Right cardiac atrium (tissue), 5 donors: ENCODE results near the gene SCN2B. TPM values are rescaled to one million over a fixed set of nuclear protein-coding genes. Genes with fewer than 3 reads are reported as not detected.

Experiments
- ATAC-seq, 2 donors: fragments of 200-7000 bp; cut with Tn5 transposase; one replicate each; pipeline versions ENCODE4 v1.8.0 to v1.9.1; 2020; ENCODE audit warnings: moderate library complexity in 2 of 2, mild to moderate bottlenecking in 1 of 2
- DNase-seq, 3 donors: peaks; one replicate each; pipeline ENCODE4 v3.0.0-alpha.2; 2020
- H3K27ac ChIP-seq: one replicate; pipeline ENCODE4 v1.5.1; 2013; ENCODE audit warnings: mild to moderate bottlenecking, low read length, control low read depth, moderate library complexity
- H3K27me3 ChIP-seq: one replicate; pipeline ENCODE4 v1.6.1; 2013; ENCODE audit not compliant: control insufficient read depth, insufficient read depth
- H3K4me1 ChIP-seq: one replicate; pipeline ENCODE4 v1.6.1; 2013; ENCODE audit warnings: low read length; ENCODE audit not compliant: control insufficient read depth, insufficient read depth
- H3K4me3 ChIP-seq: one replicate; pipeline ENCODE4 v1.5.1; 2013; ENCODE audit warnings: low read length, control low read depth
- H3K9me3 ChIP-seq: one replicate; pipeline ENCODE4 v1.6.1; 2013; ENCODE audit warnings: low read length; ENCODE audit not compliant: control insufficient read depth
- WGBS: extraction: QIAGEN DNeasy Blood & Tissue Kit; methylation state at CpG from one replicate; pipeline ENCODE4 v1.1.7; 2013; 5-methylcytosine and 5-hydroxymethylcytosine counted together
- intact Hi-C, 4 donors: fragments of 100-400 bp; cut with DNase I; formaldehyde crosslinking; loops; one replicate each; pipeline versions ENCODE4 v1.11.0 to v1.14.0; 2022 to 2023
- polyA plus RNA-seq: library from polyadenylated mRNA; stranded (reverse); fragments of 200-250 nt; gene quantifications from one replicate; pipeline ENCODE4 v1.2.3, GENCODE V29; 2013
- total RNA-seq, 4 donors: library from RNA; stranded (reverse); fragmentation: NEBNext Ultra II Directional; extraction: Animal tissue kit (Norgen Biotek cat#: 25700); gene quantifications; one replicate each; pipeline ENCODE4 v1.2.1, GENCODE V29; 2021
- donor health status: healthy with polysubstance abuse.
- donor health status: DM: no; HTN: yes; CAD: no.
- donor health status: DM: no; HTN: no; CAD: no.
- donor health status: DM: no; HTN: yes; CAD: no; lungs with severe emphysema.
- donor health status: DM: yes; HTN: yes; CAD: no.

The SCN2B gene
- total and polyA plus RNA-seq, 5 donors = 2.1 to 11.7 (median 4.3) TPM

DNA sequence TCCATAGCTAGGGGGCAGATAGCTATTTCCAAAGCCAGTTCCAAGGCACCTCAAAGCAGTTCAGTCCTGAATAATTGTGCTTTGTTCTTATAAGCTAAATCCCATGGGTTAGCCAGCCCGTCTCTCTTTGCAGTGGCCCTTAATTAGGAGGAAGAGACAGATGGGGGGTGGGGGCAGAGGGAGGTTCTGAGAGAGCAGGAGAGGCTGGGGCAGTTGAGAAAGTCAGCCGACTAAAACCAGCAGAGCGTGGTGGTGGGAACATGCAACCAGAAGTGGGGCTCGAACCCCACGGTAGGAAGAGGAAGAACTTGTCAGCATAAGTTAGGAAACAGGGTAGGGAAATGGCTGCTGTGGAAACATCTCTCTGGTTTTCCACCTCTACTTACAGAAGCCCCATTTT, 12.9 kb downstream of the SCN2B start:
- Histone ChIP-seq H3K4me3 (no peak overlapping the region), H3K27ac (no peak overlapping the region), H3K4me1 (no peaks in the 10 kb centered on the region), H3K9me3 (no peaks in the 10 kb centered on the region), H3K27me3 (no peaks in the 10 kb centered on the region)
- no peak for ATAC-seq
- no peak for DNase-seq
- intact Hi-C loops = no loop called here
- 64% methylated on average over 5 of the region's 5 CpGs for whole genome bisulfite sequencing

DNA sequence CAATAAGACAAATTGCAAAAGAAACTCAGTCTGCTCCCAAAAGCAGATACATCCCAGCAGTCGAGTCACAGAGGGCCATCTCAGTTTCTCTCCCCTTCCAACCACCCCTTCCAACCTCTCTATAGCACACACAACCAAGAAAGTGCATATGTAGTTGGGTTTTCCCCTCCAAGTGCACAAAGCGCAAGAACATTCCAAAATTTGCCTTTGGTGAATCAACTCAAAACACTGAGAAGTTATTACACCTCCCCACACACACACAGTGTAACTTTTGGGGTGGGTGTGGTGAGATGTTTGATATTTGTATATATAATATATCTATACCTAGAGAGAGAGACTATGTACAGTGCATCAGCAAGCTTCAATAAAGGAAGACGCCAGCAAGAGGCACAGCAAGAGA, 13.6 kb downstream of the SCN2B start:
- intact Hi-C loops = no loop called here
- WGBS = 87% methylated on average over 3 of the region's 3 CpGs
- no peaks in the 10 kb centered on the region for H3K9me3 ChIP-seq
- H3K4me1 ChIP-seq = no peaks in the 10 kb centered on the region
- no peak overlapping the region for H3K27ac ChIP-seq
- no peak for ATAC-seq
- H3K4me3 ChIP-seq = no peak overlapping the region
- no peak for DNase-seq
- H3K27me3 ChIP-seq = no peaks in the 10 kb centered on the region

DNA sequence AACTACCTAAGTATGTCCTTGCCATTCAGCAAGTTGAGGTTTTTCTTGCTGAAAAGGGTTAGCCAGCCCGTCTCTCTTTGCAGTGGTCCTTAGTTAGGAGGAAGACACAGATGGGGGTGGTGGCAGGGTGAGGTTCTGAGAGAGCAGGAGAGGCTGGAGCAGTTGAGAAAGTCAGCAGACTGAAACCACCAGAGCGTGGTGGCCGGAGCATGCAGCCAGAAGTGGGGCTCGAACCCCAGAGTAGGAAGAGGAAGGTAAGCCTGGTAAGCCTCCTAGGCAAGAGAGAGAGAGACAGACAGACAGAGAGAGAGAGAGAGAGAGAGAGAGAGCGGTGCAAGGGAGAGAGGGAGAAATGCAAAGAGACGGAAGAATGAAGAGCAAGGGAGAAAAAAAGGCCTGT, 14.7 kb downstream of the SCN2B start:
- Histone ChIP-seq H3K27ac (no peak overlapping the region), H3K27me3 (no peaks in the 10 kb centered on the region), H3K9me3 (no peaks in the 10 kb centered on the region), H3K4me1 (no peaks in the 10 kb centered on the region), H3K4me3 (no peak overlapping the region)
- ATAC-seq (no peak), DNase-seq (no peak)
- intact Hi-C loops = no loop called here
- WGBS = 70% methylated on average over 6 of the region's 6 CpGs

DNA sequence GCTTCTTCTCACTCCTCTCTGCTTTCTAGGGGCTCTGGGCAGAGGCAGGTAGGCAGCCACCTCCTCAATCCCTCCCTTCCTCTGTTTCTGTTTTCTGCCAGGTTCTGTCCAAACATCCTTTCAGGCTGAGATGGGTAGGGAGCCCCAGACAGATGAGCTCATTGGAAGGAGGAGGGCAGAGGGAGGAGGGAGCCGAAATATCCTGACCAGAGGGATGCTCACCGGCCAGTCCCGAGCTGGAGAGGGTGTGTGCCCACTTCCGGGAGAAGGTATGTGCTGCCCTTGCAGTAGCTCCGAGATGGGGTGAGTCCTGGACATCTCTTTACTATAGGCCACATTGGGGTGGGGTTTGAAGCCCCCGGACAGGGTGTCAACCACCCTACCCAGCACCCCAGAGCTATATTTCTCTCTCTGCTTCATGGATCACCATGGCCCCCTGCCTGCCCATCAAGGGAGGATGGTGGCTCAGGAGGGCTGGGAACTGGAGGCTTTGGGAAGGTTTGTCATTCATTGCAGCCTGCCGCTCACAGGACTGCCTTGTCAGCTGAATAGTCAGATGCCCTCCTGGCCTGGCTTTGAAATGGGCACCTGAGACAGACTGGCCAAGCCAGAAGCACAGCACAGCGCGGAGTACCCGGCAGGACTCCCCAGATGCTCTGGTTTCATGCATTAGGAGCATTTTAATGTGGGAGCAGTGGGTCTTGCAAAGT, 19.1 kb downstream of the SCN2B start:
- H3K4me3 ChIP-seq = no peak overlapping the region
- 50% methylated on average over 10 of the region's 10 CpGs for WGBS
- no peaks in the 10 kb centered on the region for H3K27me3 ChIP-seq
- no peaks in the 10 kb centered on the region for H3K4me1 ChIP-seq
- intact Hi-C loops = no loop called here
- no peak for ATAC-seq
- no peak for DNase-seq
- no peaks in the 10 kb centered on the region for H3K9me3 ChIP-seq
- no peak overlapping the region for H3K27ac ChIP-seq

DNA sequence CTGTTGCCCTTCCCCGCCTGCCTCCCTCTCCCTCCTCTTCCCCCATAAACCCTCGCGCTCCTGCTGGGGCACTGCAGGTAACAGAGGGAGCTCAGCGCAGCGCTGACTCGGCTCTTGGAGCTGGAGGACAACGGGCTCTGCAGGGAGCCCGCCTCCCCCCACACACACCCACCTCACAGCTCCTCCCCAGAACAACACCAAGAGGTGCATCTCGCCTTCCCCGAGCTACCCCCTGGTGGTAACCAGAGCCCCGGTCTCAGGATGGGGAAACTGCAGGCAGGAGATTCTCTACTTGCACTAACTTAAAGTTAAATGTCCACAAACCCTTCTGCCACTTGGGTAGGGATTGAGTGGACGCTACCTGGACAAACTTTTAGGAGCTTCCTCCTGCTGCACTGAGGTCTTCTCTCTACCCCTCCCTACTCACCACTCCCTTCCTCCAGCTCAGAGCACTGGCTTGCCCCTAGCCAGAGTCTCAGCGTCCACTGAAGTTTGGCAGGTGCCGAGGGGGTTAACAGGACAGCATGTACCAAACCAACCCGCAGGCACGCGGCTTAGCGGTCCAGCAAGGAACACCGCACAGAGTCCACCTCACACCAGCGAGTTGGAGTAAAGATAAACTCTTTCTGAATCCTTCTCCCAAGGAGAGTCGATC, 19.8 kb downstream of the SCN2B start:
- H3K9me3 ChIP-seq = no peaks in the 10 kb centered on the region
- 14% methylated on average over 21 of the region's 21 CpGs for WGBS
- no peaks in the 10 kb centered on the region for H3K27me3 ChIP-seq
- H3K4me1 ChIP-seq = no peaks in the 10 kb centered on the region
- H3K4me3 ChIP-seq = no peak overlapping the region
- no peak for ATAC-seq
- intact Hi-C loops = no loop called here
- DNase-seq = no peak
- H3K27ac ChIP-seq = no peak overlapping the region

DNA sequence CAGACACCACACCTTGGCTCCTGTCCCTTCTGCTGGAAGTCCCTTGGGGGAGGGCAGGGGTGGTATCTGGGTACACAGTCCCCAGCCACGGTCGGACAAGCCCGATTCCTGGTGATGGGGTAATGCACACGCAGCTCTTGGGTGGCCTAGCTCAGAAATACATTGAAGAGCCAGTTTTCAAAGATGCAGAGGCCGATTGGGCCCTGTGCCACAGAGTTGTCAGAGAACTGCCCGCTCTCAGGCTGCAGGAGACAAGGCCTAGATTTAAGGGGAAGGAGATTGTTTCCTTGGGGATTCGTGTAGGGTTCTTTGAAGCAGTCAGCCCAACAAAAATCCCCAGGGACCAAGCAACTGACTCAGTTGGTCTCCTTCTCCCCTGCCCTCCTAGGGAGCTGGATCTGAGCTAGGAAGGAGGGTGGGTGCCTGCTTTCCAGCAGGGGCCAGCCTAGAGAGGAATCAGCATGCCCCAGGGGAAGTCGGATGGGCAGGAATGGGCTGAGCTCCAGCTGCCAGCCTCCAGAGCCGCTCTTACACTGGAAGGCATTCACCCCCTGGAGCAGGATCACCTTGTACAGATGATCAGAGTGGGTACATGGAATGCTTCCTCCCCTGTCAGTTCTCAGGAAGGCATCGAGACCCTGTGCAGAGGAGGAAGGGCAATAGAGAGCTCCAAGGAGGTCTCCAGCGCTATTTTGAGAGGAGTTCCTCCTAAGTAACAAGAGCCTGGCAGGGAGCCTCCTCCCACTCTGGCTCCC, 20.5 kb downstream of the SCN2B start:
- intact Hi-C loops = no loop called here
- H3K27me3 ChIP-seq = no peaks in the 10 kb centered on the region
- no peaks in the 10 kb centered on the region for H3K4me1 ChIP-seq
- WGBS = 46% methylated on average over 11 of the region's 11 CpGs
- H3K27ac ChIP-seq = no peak overlapping the region
- no peak overlapping the region for H3K4me3 ChIP-seq
- DNase-seq (no peak), ATAC-seq (no peak)
- H3K9me3 ChIP-seq = no peaks in the 10 kb centered on the region

DNA sequence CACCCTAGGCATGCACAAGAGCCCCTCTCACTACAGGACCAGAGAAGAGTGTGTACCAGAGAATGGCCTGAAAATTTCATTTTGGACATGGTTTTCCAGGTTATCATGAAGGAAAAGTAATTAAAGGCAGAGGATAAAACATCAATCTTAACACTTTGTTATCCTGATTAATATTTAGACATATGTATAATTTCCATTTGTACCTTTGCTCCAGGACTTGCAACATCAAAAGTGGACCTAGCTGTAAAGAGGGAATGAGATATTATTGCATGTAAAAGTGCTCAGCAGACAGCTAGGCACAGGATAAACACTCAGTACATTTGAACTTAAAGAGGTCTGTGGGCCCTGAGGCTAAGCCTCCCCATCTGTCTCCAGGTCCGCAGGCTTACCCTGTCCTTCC, 21.8 kb downstream of the SCN2B start:
- no peak overlapping the region for H3K4me3 ChIP-seq
- no peaks in the 10 kb centered on the region for H3K9me3 ChIP-seq
- whole genome bisulfite sequencing = 96% methylated on average over 1 of the region's 1 CpG
- no peaks in the 10 kb centered on the region for H3K4me1 ChIP-seq
- intact Hi-C loops = no loop called here
- H3K27ac ChIP-seq = no peak overlapping the region
- DNase-seq (no peak), ATAC-seq (no peak)
- no peaks in the 10 kb centered on the region for H3K27me3 ChIP-seq

DNA sequence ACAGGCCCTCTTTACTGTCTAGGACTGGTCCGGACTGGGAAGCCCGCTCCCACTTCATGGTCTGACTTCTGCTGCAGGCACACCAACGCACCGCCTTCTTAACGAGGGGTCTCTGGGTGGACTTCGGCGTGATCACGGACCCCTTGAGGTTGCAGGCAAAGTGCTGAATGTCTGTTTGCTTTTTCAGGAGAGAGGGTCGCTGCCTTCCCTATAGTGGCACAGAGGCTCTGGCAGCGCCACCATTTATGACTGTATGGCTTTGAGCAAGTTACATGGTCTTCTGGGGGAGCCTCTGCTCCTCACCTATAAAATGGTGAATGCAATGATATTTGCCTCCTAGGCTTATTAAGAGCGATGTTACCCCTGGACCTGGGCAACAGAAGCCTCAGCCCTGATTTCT, 22.5 kb downstream of the SCN2B start:
- DNase-seq (no peak), ATAC-seq (no peak)
- no peaks in the 10 kb centered on the region for H3K27me3 ChIP-seq
- H3K4me1 ChIP-seq = no peaks in the 10 kb centered on the region
- intact Hi-C loops = no loop called here
- no peak overlapping the region for H3K27ac ChIP-seq
- 91% methylated on average over 11 of the region's 11 CpGs for WGBS
- no peak overlapping the region for H3K4me3 ChIP-seq
- H3K9me3 ChIP-seq = no peaks in the 10 kb centered on the region

DNA sequence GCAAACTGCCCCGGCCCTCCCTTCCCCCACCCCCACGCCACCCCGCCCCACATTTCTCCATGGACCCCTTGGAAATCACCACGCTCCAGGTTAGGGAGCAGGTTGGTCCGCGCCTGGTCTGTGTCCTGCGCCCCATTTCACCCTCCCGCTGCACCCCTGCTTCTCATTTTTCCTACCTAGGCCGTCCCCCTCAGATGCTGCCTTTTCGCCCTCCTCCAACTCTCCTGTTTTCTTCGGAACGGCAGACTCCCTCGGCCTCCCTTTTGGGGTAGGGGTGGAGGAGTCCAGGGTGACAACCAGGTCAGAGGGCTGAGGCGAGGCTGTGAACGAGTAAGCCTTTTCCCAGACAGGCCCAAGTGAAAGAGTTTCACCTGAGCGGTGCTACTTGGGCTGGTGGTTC, 22.9 kb downstream of the SCN2B start:
- H3K9me3 ChIP-seq = no peaks in the 10 kb centered on the region
- DNase-seq = no peak
- no peak overlapping the region for H3K27ac ChIP-seq
- intact Hi-C loops = no loop called here
- no peak for ATAC-seq
- 36% methylated on average over 16 of the region's 16 CpGs for WGBS
- H3K4me1 ChIP-seq = no peaks in the 10 kb centered on the region
- H3K27me3 ChIP-seq = no peaks in the 10 kb centered on the region
- peak overlapping the region; percentile 60 for H3K4me3 ChIP-seq

DNA sequence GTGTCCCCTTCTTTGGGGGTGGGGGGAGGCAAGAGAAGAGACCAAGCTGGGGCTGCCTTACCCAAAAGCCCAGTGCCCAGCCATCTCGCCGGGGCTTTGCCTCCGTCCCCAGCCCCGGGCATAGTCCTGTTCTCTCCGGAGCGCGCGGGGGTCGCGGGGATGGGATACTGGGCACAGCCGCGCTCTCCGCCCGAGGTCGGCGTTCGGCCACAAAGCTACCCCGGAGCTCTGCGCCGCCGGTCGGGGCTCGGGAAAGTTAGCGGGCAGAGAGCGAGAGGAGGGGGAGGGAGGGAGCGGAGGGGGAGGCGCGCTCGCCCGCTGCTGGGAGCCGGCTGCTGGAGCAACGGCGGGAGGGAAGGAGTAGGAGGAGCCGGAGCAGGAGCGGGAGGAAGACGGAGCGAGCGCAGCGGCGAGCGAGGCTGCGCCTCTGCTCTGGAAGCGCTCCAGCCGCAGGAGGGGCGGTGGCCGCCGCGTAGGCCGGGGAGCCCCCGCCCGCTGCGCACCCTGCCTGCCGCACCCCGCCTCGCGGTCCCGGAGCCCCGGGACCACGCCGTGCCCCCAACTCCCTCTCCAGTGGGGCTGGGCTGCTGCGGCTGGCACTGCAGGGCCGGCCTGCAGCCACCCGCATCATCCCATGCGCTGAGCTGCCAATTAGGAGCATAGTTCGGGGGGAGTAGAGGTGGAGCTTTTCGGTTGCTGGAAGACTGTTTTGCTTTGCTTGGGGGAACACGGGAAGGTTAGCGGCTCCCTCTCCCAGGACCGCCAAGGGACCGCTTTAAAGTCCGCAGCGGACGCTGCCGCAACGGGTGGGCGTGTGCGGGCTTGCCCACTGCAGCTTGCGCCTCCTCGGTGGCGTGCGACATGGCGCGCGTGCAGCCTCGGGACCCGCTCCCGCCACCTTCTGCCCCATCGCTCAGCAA, 23.6 kb downstream of the SCN2B start, which contains the start of gene SCN4B:
Gene SCN4B (minus strand): TSS at position 272 of the 920 bp plus-strand sequence. CDS start 150 bp downstream, at position 122.
- H3K9me3 ChIP-seq = no peaks in the 10 kb centered on the region
- ATAC-seq (peak; percentile 88 to 89), DNase-seq (peak; percentile 75 to 91 (median 87))
- no peaks in the 10 kb centered on the region for H3K4me1 ChIP-seq
- no peak within 1 kb of the TSS for H3K27ac ChIP-seq
- no peaks in the 10 kb centered on the region for H3K27me3 ChIP-seq
- WGBS = under 1% methylated on average over 88 of the region's 88 CpGs
- peak within 1 kb of the TSS; percentile 60 for H3K4me3 ChIP-seq
- intact Hi-C loops = no loop called here
